Panc1 (cell line): ENCODE results near the gene CSNK1G1.

Experiments used
- POLR2AphosphoS5 ChIP-seq: IDR thresholded peaks from 2 replicates; pipeline ENCODE4 v1.6.1; 2012; ENCODE audit warnings: mild to moderate bottlenecking, low read depth, low read length, moderate library complexity
- REST ChIP-seq, 2 experiments: IDR thresholded peaks; 2 replicates each; pipeline ENCODE4 v1.6.1; 2011 to 2012; ENCODE audit warnings: low read depth in 2 of 2, control low read depth in 1 of 2, low read length in 1 of 2, mild to moderate bottlenecking in 1 of 2, moderate library complexity in 1 of 2; ENCODE audit not compliant: insufficient read depth in 1 of 2
- TCF7L2 ChIP-seq: IDR thresholded peaks from 2 replicates; pipeline ENCODE4 v1.6.1; 2011; ENCODE audit warnings: mild to moderate bottlenecking, low read depth, low read length, inconsistent platforms
- TF ChIP-seq, protein P1 (sequence below): fragments of 450-650 bp; IDR thresholded peaks from 2 replicates; pipeline ENCODE4 v1.5.1; 2017; ENCODE audit warnings: mild to moderate bottlenecking

DNA sequence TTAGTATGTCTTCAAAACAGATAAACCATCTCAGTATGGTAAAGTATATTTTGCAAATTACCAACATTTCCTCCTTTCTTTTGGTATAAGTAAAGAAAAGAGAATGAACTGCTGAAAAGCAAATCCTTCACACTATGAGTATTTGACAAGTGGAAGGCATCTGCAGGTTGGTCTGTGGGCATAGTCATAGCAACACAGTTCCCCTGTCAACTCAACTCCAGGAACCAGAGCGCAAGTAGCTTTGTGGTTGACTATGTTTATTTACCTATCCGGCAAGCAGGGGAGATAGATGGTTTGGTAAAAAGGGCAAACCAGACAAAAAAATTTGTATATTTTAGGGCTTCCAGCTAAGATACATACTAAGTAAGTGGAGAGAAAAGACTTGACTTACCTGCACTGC is 104.9 kb downstream of the CSNK1G1 start:
- TF ChIP-seq POLR2AphosphoS5 (no peak), REST (IDR thresholded peaks at IDR 0.05; ENCODE audit: insufficient read depth in 1 of 2, low read depth in 2 of 2, low read length in 1 of 2) (no peak), TCF7L2 (no peak)
- TF ChIP-seq, protein P1, sequence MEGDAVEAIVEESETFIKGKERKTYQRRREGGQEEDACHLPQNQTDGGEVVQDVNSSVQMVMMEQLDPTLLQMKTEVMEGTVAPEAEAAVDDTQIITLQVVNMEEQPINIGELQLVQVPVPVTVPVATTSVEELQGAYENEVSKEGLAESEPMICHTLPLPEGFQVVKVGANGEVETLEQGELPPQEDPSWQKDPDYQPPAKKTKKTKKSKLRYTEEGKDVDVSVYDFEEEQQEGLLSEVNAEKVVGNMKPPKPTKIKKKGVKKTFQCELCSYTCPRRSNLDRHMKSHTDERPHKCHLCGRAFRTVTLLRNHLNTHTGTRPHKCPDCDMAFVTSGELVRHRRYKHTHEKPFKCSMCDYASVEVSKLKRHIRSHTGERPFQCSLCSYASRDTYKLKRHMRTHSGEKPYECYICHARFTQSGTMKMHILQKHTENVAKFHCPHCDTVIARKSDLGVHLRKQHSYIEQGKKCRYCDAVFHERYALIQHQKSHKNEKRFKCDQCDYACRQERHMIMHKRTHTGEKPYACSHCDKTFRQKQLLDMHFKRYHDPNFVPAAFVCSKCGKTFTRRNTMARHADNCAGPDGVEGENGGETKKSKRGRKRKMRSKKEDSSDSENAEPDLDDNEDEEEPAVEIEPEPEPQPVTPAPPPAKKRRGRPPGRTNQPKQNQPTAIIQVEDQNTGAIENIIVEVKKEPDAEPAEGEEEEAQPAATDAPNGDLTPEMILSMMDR, result no peak
